H1 (cell line): Measurements from ENCODE around the gene ARID1B. TPM values are rescaled to one million over a fixed set of nuclear protein-coding genes. Genes with fewer than 3 reads are reported as not detected.

Experiments used
- CTCF ChIA-PET: fragments of 300-600 bp; sonication (Branson Sonifier 250); formaldehyde crosslinking; loops from one replicate; lab custom pipeline; 2021; ENCODE audit not compliant: partially characterized antibody; lab: Charles Lee
- POLR2A ChIA-PET: fragments of 300-600 bp; sonication (Branson Sonifier 250); formaldehyde crosslinking; loops from one replicate; lab custom pipeline; 2021; ENCODE audit warnings: inconsistent platforms; ENCODE audit not compliant: partially characterized antibody; lab: Charles Lee
- DNase-seq, 2 experiments: peaks; one replicate each; pipeline versions ENCODE4 v3.0.0 to v3.0.0-alpha.2; 2010 to 2022; ENCODE audit warnings: low spot score in 2 of 2, low read depth in 1 of 2, mixed read lengths in 1 of 2
- FAIRE-seq: peaks from 2 replicates; lab custom pipeline; 2011; peaks lifted over from hg19 to GRCh38; lab: Jason Lieb, UNC
- H2AFZ ChIP-seq: 2 replicates; pipeline ENCODE4 v1.8.1; 2012; ENCODE audit warnings: low read length, inconsistent platforms
- H2AK5ac ChIP-seq: 2 replicates; pipeline ENCODE4 v1.6.1; 2013; ENCODE audit warnings: low read depth, low read length
- H2BK120ac ChIP-seq: replicated peaks from 2 replicates; pipeline ENCODE3; 2013; ENCODE audit warnings: low read depth, low read length, inconsistent platforms
- H2BK12ac ChIP-seq: 2 replicates; pipeline ENCODE4 v1.6.1; 2013; ENCODE audit warnings: low read depth, low read length
- H2BK15ac ChIP-seq: 2 replicates; pipeline ENCODE4 v1.6.1; 2013; ENCODE audit warnings: low read length
- H2BK20ac ChIP-seq: 2 replicates; pipeline ENCODE4 v1.6.1; 2013; ENCODE audit warnings: low read length
- H2BK5ac ChIP-seq: 2 replicates; pipeline ENCODE4 v1.6.1; 2013; ENCODE audit warnings: low read depth, low read length
- H3K14ac ChIP-seq: 2 replicates; pipeline ENCODE4 v1.6.1; 2013; ENCODE audit warnings: inconsistent platforms; ENCODE audit not compliant: insufficient read length
- H3K18ac ChIP-seq: 2 replicates; pipeline ENCODE4 v1.6.1; 2013; ENCODE audit warnings: low read length; ENCODE audit errors: extremely low read depth
- H3K23ac ChIP-seq: 2 replicates; pipeline ENCODE4 v1.6.1; 2013; ENCODE audit warnings: inconsistent platforms; ENCODE audit not compliant: insufficient read length
- H3K23me2 ChIP-seq: 2 replicates; pipeline ENCODE4 v1.6.1; 2013; ENCODE audit warnings: low read depth, low read length
- H3K27ac ChIP-seq: 2 replicates; pipeline ENCODE4 v1.6.1; 2011; ENCODE audit warnings: low read depth, low read length, inconsistent platforms
- H3K27me3 ChIP-seq, 4 experiments: replicated peaks in 1 of 4; 1 replicate in 1 of 4; 2 replicates in 3 of 4; pipeline versions ENCODE4 v1.6.1 to v1.8.1; 2011 to 2013; ENCODE audit warnings: low read length in 3 of 4, mild to moderate bottlenecking in 3 of 4, inconsistent platforms in 2 of 4, mixed read lengths in 2 of 4, moderate library complexity in 1 of 4; ENCODE audit not compliant: control insufficient read depth in 3 of 4, insufficient read depth in 3 of 4; ENCODE audit errors: extremely low read depth in 1 of 4
- H3K36me3 ChIP-seq, 4 experiments: 2 replicates each; pipeline versions ENCODE4 v1.6.1 to v1.8.1; 2011 to 2013; ENCODE audit warnings: mild to moderate bottlenecking in 4 of 4, low read length in 3 of 4, moderate library complexity in 2 of 4, control low read depth in 1 of 4, inconsistent platforms in 1 of 4; ENCODE audit not compliant: insufficient read depth in 4 of 4, control insufficient read depth in 2 of 4
- H3K4ac ChIP-seq: replicated peaks from 2 replicates; pipeline ENCODE3; 2013; ENCODE audit warnings: low read length, low read depth, mixed read lengths, inconsistent platforms; ENCODE audit not compliant: insufficient read length
- H3K4me1 ChIP-seq, 4 experiments: replicated peaks in 1 of 4; 1 replicate in 1 of 4; 2 replicates in 3 of 4; pipeline versions ENCODE4 v1.6.1 to v1.8.1; 2011 to 2013; ENCODE audit warnings: low read length in 3 of 4, inconsistent platforms in 2 of 4, mixed read lengths in 1 of 4; ENCODE audit not compliant: insufficient read depth in 4 of 4, control insufficient read depth in 3 of 4
- H3K4me2 ChIP-seq, 2 experiments: 2 replicates each; pipeline versions ENCODE4 v1.6.1 to v1.8.1; 2011 to 2013; ENCODE audit warnings: low read depth in 2 of 2, low read length in 2 of 2, control low read depth in 1 of 2, inconsistent platforms in 1 of 2, mild to moderate bottlenecking in 1 of 2; ENCODE audit not compliant: insufficient read depth in 1 of 2
- H3K4me3 ChIP-seq, 4 experiments: fragments of 200-600, 300-600 bp in 1 of 4; sonication (generic), shearing (Covaris generic), sonication (Bioruptor Twin) in 1 of 4; 2 replicates each; pipeline versions ENCODE4 v1.5.1 to v1.8.1; 2011 to 2016; ENCODE audit warnings: low read length in 4 of 4, low read depth in 3 of 4, control low read depth in 2 of 4, inconsistent platforms in 2 of 4, mild to moderate bottlenecking in 2 of 4, mixed read lengths in 1 of 4, moderate library complexity in 1 of 4; ENCODE audit not compliant: insufficient read depth in 2 of 4; ENCODE audit errors: extremely low read depth in 1 of 4
- H3K56ac ChIP-seq: replicated peaks from 2 replicates; pipeline ENCODE3; 2013; ENCODE audit warnings: low read depth, mild to moderate bottlenecking, mixed read lengths, low read length, inconsistent platforms; ENCODE audit not compliant: insufficient read length
- H3K79me1 ChIP-seq: 2 replicates; pipeline ENCODE4 v1.6.1; 2013; ENCODE audit warnings: low read depth, low read length, control low read depth
- H3K79me2 ChIP-seq, 2 experiments: 2 replicates each; pipeline versions ENCODE4 v1.6.1 to v1.8.1; 2012 to 2013; ENCODE audit warnings: low read length in 2 of 2, mild to moderate bottlenecking in 2 of 2, inconsistent platforms in 1 of 2; ENCODE audit not compliant: insufficient read depth in 2 of 2, control insufficient read depth in 1 of 2
- H3K9ac ChIP-seq, 4 experiments: replicated peaks in 1 of 4; 1 replicate in 1 of 4; 2 replicates in 3 of 4; pipeline versions ENCODE4 v1.6.1 to v1.8.1; 2011 to 2013; ENCODE audit warnings: low read depth in 3 of 4, low read length in 3 of 4, control low read depth in 2 of 4, mild to moderate bottlenecking in 2 of 4, moderate library complexity in 2 of 4, inconsistent platforms in 1 of 4; ENCODE audit errors: extremely low read depth in 1 of 4
- H3K9me3 ChIP-seq, 2 experiments: 2 replicates each; pipeline versions ENCODE4 v1.6.1 to v1.8.1; 2012 to 2013; ENCODE audit warnings: mild to moderate bottlenecking in 2 of 2, moderate library complexity in 2 of 2, control low read depth in 1 of 2, inconsistent platforms in 1 of 2, low read depth in 1 of 2, low read length in 1 of 2, mixed read lengths in 1 of 2; ENCODE audit not compliant: insufficient read depth in 2 of 2
- H4K20me1 ChIP-seq, 2 experiments: replicated peaks in 1 of 2; 2 replicates each; pipeline versions ENCODE3 to v1.8.1; 2011 to 2013; ENCODE audit warnings: inconsistent platforms in 2 of 2, low read length in 2 of 2, mild to moderate bottlenecking in 1 of 2; ENCODE audit not compliant: insufficient read depth in 2 of 2, control insufficient read depth in 1 of 2
- H4K5ac ChIP-seq: 2 replicates; pipeline ENCODE4 v1.6.1; 2013; ENCODE audit warnings: low read length, low read depth, mixed read lengths, inconsistent platforms; ENCODE audit not compliant: insufficient read length
- H4K8ac ChIP-seq: 2 replicates; pipeline ENCODE4 v1.8.0; 2013; ENCODE audit warnings: mild to moderate bottlenecking, moderate library complexity, low read length, inconsistent platforms; ENCODE audit not compliant: insufficient read depth; ENCODE audit errors: extremely low read depth
- H4K91ac ChIP-seq: replicated peaks from 2 replicates; pipeline ENCODE3; 2013; ENCODE audit warnings: low read length, mixed read lengths, inconsistent platforms; ENCODE audit not compliant: insufficient read length
- CHD1 ChIP-seq: IDR thresholded peaks from 2 replicates; pipeline ENCODE4 v1.6.1; 2012; ENCODE audit warnings: low read depth, low read length, improper control_type of control experiment
- CREB1 ChIP-seq: IDR thresholded peaks from 2 replicates; pipeline ENCODE4 v1.6.1; 2012; ENCODE audit warnings: inconsistent platforms
- E2F6 ChIP-seq: IDR thresholded peaks from 2 replicates; pipeline ENCODE4 v1.6.1; 2012; ENCODE audit warnings: inconsistent platforms
- JUN ChIP-seq: IDR thresholded peaks from 2 replicates; pipeline ENCODE4 v1.6.1; 2011; ENCODE audit warnings: low read depth, mild to moderate bottlenecking, improper control_type of control experiment, low read length
- SIX5 ChIP-seq: IDR thresholded peaks from 2 replicates; pipeline ENCODE4 v1.6.1; 2011; ENCODE audit warnings: mild to moderate bottlenecking, low read depth, low read length
- TCF12 ChIP-seq: IDR thresholded peaks from 2 replicates; pipeline ENCODE4 v1.6.1; 2011; ENCODE audit warnings: low read depth, mild to moderate bottlenecking, low read length
- WGBS, 2 experiments: shearing (Covaris generic) in 1 of 2; methylation state at CpG; one replicate each; pipeline versions ENCODE4 v1.1.6 to v1.1.7; 2013 to 2015; ENCODE audit warnings: low lambda C conversion rate in 2 of 2, mixed read lengths in 2 of 2, inconsistent platforms in 1 of 2, low coverage in 1 of 2, missing lambda C conversion rate in 1 of 2; ENCODE audit not compliant: insufficient replicate concordance in 2 of 2, insufficient coverage in 1 of 2, insufficient read length in 1 of 2; ENCODE audit errors: extremely low coverage in 1 of 2, missing lambda C conversion rate in 1 of 2; 5-methylcytosine and 5-hydroxymethylcytosine counted together
- polyA plus RNA-seq, 7 experiments: library from polyadenylated mRNA; depleted of rRNA in 3 of 7; stranded (reverse) in 5 of 7; unstranded in 2 of 7; fragments of >200 nt in 5 of 7; fragments of 200-250 nt in 2 of 7; gene quantifications; 1 replicate in 5 of 7; 2 replicates in 1 of 7; 4 replicates in 1 of 7; pipeline versions ENCODE4 v1.2.1 to v1.2.3, GENCODE V29; 2011 to 2013; ENCODE audit warnings: missing spikeins in 2 of 7, mixed read lengths in 2 of 7
- total RNA-seq: library from RNA; stranded (reverse); fragmentation: NEBNext Ultra II Directional; extraction: Animal tissue kit (Norgen Biotek cat#: 25700); gene quantifications from 2 replicates; pipeline ENCODE4 v1.2.1, GENCODE V29; 2021

The ARID1B gene
- total and polyA plus RNA-seq, 2 of the 8 experiments (the other 6 are each of a cell fraction or from before 2014, with no cell fraction given): 24.3 to 70.3 TPM

GRCh38 chr6:156867121-156867520 lies 89.9 kb downstream of the ARID1B start:
- H3K23me2 ChIP-seq: no peaks in the 10 kb centered on the region
- no peak overlapping the region for H3K23ac ChIP-seq
- H3K4me3 ChIP-seq: no peak overlapping the region
- no peak overlapping the region for H2BK15ac ChIP-seq
- FAIRE-seq (no peak), DNase-seq (no peak)
- H3K56ac ChIP-seq: no peak overlapping the region
- no peak overlapping the region for H2AFZ ChIP-seq
- H3K9ac ChIP-seq: no peak overlapping the region
- peaks cover 12 to 18% of the 10 kb centered on the region in 2 experiments for H4K20me1 ChIP-seq
- no peaks in the 10 kb centered on the region for H3K27me3 ChIP-seq
- H3K4ac ChIP-seq: no peak overlapping the region
- H3K79me1 ChIP-seq: peaks cover 14% of the 10 kb centered on the region
- ChIA-PET POLR2A (interaction anchor here (0.7 kb wide), 1 partner anchor 133 kb away, joined by 3 read pairs; no protein-coding TSS in a partner anchor), CTCF (interaction anchor here (0.6 to 2.4 kb wide), 8 partner anchors 9 to 146 kb away, joined by 3 to 12 read pairs (median 4); no protein-coding TSS in a partner anchor)
- H4K91ac ChIP-seq: no peak overlapping the region
- 88% methylated on average over 2 of the region's 2 CpGs; no CpG with 5 or more reads in 1 of the 2 experiments for WGBS, 2 experiments
- H3K4me2 ChIP-seq: no peak overlapping the region
- no peak overlapping the region for H2BK120ac ChIP-seq
- H2BK20ac ChIP-seq: no peak overlapping the region
- H3K4me1 ChIP-seq: peaks cover 0 to 23% (median 16%) of the 10 kb centered on the region in 4 experiments
- H4K8ac ChIP-seq: no peak overlapping the region
- H3K14ac ChIP-seq: no peak overlapping the region
- H2BK5ac ChIP-seq: no peak overlapping the region
- TF ChIP-seq CREB1 (no peak), JUN (no peak), CHD1 (no peak), TCF12 (no peak), SIX5 (no peak), E2F6 (no peak)
- H3K18ac ChIP-seq: no peak overlapping the region
- no peak overlapping the region for H2BK12ac ChIP-seq
- no peak overlapping the region for H2AK5ac ChIP-seq
- no peak overlapping the region for H3K27ac ChIP-seq
- H3K9me3 ChIP-seq: no peaks in the 10 kb centered on the region
- no peak overlapping the region for H4K5ac ChIP-seq
- H3K36me3 ChIP-seq: no peaks in the 10 kb centered on the region
- H3K79me2 ChIP-seq: peaks cover 9 to 100% of the 10 kb centered on the region in 2 experiments
